SKM-1 (cell line): Measurements from ENCODE around the gene EFNB2.

Experiments used
- DNase-seq: peaks from one replicate; lab custom pipeline; 2025; ENCODE audit not compliant: unreplicated experiment; lab: John Stamatoyannopoulos, UW

EFNB2 gene

DNA sequence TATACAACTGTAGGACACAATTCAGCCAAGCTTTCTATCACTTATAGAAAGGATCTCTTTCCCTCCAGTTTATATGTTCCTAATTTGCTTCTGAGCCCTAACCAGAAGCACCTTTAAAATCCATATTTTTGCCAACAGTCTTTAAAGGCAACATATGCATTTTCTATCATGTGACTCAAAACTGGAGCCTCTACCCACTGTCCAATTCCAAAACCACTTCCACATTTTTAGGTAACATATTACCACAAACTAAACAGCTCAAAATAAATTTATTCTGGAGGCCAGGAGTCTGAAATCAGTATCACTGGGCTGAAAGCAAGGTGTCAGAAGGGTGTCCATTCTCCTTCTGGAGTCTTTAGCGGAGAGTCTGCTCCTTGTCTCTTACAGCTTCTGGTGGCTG lies 15.9 kb upstream of the EFNB2 start:
- DNase-seq = no peak

DNA sequence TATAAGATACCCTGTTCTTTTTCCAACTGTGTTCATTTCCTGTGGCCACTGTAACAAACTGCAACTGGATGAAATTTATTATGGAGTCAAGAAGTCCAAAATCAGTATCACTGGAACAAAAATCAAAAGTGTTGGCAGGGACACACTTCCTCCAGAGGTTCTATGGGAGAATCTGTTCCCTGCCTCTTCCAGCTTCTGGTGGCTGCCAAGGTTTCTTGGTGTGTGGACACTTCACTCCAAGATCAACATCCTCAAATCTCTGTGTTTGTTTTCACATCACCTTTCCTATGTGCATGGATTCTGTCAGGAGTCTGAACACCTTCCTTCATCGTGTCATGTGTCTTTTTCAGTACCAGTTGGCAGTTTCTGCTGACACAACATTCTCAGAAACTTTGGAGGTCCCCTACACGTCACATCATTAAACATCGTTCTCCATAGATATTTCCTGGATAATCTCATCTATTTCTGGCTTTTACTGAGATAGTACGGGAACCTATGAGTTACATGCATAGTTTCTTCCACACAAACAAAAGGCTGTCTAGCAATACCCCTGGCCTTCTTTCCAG lies 15.2 kb upstream of the EFNB2 start:
- no peak for DNase-seq

DNA sequence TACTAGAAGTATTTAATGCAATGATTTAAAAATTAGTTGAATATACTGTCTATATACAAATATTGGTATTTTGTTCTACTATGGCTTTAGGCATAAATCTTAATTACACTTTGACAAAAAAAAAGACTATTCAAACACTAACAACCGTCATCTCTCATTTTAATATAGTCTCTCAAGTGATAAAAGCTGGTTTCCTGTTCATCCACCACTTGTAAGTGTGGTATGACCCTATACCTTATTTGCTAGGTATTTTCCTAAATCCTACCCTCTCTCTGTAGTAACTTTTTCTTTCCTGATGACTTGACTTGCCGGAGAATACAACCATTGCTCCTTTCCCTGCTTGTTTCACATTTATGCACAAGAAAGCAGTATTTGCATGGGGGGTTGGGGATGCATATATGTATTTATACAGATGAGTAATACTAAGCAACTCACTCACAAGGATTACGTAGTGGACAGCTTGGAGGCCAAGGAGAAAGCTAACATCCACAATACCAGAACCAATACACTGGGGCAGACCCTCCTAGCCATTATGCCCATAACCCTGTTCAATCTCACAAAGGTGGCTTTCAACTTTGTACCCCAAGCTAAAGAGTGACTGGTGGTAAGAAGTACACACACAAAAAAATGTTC lies 12.7 kb upstream of the EFNB2 start:
- DNase-seq = no peak

GRCh38 chr13:106541826-106542225 lies 6.4 kb upstream of the EFNB2 start:
- no peak for DNase-seq

GRCh38 chr13:106540613-106541012 lies 5.2 kb upstream of the EFNB2 start:
- DNase-seq = no peak

GRCh38 chr13:106537521-106537920 lies 2.1 kb upstream of the EFNB2 start:
- DNase-seq = no peak

DNA sequence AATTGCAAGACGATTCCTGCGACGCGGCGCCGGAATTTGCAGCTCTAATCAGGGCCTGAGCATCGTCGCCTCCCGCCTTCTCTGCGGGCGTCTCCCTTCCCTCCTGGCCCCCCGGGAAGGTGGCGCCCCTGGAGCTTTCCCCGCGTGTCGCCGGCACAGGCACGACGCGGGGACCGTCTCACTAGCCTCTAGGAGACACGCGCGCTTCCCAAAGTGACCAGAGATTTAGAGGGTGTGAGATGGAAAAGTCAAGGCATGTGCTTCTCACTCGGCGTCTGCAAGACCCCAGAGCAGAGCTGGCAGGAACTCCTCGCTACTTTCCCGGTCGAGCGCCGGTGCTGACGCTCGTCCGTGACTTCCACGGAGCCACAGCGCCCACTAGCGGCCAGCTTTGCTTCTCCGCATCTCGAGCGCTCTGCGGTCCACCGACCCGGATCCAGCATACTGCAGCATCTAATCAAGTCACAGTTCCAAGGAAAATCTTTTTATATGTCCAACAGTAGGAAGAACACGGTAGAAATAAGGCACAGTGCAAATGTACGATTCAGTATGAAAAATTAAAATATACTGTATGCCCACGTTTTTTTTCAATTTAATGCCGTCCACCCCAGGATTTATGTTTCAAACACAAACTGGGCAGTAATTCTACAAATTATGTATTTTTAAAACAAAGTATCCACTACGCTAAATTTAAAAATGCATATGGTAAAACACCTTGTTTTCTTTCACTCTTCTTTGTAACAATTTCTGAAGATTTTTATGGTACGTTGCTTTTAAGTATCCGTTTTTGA lies 977 bp upstream of the EFNB2 start:
- peak; percentile 75 for DNase-seq

GRCh38 chr13:106534639-106535551 lies 567 bp downstream of the EFNB2 start:
- DNase-seq = no peak

DNA sequence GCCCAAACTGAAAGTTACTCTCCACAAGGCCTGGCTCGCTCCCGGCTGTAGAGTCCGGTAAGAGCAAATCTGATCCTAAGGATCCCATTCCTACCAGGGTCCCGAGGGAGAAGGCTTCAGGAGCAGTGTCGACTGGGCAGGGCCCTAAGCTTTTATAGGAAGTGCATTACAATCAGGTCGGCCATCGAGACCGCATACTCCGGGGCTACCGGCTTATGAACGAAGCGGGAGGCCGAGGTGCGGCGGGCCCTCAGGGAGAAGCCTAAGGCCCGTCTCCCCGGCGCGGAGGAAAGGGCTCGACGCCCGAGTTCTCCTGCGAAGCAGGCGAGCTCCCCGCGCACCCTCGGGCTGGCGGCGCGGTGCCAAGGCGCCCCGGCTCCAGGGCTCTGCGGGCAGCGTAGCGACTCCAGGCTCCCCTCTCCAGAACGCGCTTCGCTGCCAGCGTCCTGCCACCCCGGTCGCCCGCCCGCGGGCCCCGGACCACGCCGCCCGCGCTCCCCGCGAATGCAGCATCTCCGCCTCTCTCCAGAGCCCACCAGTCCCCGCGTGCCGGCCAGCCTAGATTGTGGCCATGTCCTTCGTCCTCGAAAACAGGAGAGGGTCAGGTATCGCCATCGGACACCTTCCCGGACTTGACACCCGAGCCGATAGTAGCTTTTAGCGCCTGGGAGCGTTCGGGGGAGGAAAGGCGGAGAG lies 1.4 kb downstream of the EFNB2 start:
- no peak for DNase-seq

DNA sequence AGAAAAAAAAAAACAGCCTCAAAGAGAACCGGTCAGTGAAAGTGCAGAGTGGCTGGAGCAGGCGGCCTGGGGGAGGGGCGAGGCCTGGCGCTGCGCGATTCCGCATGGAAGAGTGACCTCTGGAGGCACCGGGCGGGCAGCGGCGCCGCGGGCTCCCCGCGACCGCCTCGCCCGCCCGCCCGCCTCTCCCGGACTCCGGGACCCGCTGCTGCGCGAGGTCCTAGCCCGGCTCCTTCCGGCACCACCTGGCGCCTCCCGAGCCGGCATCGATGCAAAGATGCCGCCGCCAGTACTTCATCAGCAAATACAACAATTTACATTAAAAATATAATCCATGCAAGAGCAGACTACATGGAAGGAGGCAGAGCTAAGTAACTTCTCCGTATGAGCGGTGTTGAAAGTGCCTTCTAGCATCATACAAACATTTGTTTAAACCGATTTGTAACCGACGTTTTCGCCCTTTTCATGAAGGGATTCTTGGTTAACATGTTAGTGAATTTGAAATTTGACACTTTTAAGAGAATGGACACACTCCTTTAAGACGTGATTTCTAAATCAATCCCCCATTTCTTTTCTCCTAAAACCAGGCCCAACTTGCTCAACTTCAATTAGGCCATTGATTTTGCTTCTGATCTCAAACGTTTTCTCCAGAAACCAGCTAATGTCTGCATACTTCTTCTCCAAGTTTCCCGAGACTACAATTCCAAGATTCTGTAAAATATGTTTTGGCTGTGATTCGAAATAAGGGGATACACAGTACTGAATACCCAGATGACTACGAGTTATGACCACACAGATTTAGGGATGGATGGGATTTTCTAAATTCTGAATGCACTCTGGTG lies 2.1 kb downstream of the EFNB2 start:
- peak; percentile 12 for DNase-seq

GRCh38 chr13:106532111-106532929 lies 3.1 kb downstream of the EFNB2 start:
- DNase-seq = no peak

GRCh38 chr13:106530980-106531481 lies 4.4 kb downstream of the EFNB2 start:
- no peak for DNase-seq

DNA sequence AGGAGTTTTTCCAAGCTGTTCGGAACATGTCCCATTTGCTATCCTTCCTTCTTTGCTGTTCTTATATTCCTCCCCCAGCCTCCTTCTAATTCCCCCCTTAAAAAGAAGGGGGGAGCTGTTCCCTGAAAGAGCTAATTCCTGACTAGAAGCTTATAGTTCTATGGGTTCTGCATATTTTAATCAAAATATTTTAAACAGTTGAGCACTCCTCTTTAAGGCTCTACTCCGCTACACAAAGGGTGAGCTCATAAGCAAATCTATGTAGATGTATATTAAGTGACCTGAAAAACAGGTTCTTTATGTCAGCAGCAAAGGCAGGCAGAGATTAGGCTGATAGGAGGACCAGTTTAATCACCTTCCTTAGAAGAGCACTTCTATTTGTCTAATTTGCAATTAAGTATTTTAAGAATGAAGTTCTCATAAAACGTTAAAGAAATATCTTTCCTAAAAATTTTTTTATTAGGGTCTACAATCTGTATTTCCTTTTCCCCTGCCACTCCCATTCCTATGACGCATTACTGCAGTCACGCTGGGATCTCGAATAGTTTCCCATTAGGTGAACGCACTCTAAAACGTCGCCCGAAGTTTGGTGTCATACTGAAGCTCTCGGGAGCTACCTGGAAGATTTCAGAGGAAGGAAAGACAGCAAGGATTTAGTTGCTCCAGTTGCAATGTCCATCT lies 5.2 kb downstream of the EFNB2 start:
- DNase-seq = no peak

DNA sequence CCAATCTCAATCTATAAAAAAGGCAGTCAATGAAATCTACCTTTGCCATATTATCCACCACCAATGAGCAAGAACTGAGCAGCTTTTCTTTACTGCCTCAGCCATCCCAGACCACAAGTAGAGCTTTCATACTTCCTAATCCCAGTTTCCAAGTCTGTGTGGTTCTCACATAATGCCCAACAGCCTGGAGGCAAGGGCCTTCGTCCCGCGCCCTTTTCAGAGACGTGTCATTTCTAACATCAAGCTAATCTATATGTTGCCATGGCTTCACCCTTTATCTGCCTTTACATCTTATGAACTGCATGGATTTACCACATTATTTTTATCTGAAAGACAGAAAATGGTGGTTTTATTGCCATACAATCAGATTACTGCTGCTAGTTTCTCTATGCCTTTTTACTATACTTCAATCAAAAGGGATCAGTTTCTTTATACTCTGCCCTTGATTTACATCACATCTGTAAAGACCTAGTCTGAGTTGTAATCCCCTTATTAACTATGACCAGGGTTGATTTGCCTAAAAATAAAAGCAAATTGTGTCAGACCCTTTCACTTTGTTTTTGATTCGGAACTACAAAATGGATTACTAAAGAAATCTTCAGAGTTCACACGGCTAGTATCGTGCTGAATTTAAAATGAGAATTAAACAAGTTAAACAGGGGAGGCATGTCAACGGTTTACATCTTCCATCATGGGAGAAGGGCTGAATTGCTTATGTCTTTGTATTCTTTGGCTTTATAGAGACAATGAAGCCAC lies 5.9 kb downstream of the EFNB2 start:
- no peak for DNase-seq

DNA sequence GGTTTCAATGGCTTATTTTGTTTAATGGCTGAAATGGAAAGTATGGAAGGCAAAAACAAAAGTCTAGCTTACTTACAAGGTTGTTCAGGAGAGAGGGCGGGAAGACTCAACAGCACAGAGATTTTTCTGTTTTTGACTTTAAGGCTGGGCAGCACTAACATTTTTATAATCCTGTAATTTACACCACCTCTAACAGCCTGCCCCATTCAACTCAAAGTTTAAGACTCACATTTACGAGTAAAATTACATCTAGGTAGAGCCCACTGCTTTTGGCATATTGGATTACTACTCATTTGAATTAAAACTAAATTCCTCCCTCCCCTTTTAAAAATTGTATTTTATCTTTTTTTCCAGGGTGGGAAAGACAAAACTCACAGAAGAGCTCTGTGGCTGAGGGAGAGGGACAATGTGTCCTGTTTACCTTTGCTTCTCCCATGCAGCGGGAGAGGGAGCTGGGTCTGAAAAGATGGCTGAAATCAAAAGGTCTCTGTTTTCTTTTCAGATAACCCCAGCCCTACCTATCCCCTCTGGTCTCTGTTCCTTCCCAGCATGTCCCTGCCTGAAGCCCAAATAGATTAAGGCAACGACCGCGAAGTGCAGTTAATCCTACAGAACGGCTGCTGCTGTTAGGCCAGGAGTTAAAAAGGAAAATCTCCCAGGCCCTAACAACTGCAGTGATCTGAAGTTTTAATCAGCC lies 6.6 kb downstream of the EFNB2 start:
- DNase-seq = no peak

DNA sequence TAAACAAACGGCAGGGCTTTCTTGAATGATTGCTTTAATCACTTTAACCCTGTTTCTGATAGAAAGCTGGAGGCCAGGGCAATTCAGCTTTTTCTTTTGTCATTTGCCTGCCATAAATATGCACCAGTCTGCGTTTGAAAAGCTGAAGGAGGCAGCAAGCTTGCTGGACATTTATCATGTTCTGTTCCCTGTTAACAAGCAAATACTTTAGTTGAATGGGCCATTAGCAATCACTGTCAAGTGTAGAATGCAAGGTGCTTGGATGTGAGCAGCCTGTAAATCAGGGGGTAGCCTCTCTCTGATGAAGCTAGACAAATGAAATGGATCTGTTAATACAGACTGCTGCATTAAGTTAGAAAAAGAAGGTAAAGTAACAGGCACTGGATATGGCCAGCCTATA lies 7.6 kb downstream of the EFNB2 start:
- no peak for DNase-seq

DNA sequence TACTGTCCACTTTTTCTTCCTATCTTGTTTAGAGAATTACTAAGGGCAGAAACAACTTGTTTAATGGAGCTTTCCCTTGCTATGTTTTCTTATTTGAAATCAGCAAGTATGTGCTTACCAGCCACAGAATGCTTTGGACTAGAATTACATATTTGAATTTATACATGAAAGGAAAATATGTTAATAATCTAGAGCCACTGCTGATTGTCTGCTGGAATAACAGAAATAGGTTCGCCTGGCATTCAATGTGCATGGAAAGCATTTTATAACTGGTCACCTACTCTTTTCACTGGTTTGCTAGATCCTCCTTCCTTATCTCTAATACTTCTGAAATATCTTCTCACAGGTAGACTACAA lies 8.0 kb downstream of the EFNB2 start:
- no peak for DNase-seq
